Stimulated activated CD8-positive, alpha-beta memory T cell treated with anti-CD3 and anti-CD28 coated beads, Interleukin-4, amount 100 ng/mL, for 48 hours (primary cell): Measurements from ENCODE around the gene WFDC8.
A peak's percentile ranks its signal among the peaks of the same experiment; 100 is the strongest.
"Not testable (repeated sequence)": the region's sequence is repeated elsewhere in the genome, so short reads cannot be mapped to it uniquely, and the experiment has no call there.

ENCODE experiments used
- DNase-seq: peaks from one replicate; pipeline ENCODE4 v3.0.0-alpha.2; 2020

The WFDC8 gene

DNA sequence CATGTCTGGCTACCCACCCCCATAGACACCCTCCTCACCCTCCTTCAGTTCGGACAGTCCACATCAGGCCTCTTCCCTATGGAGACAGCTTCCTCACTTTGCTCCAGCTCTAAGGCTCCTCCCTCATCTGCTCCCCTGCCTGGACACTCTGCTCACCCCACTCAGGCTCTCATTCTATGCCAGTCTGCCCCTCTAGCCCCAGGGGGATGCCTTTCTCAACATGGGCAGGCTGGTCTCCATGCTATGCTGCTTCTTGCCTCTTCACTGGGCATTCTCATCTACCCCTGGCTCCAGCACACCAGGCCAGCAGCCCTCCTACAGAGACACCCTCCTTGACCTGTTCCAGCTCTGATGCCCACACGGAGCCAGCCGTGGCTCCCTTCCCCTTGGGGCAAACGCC, at the start of gene WFDC8:
TSS of gene WFDC8 (minus strand) at position 101 of the 400 bp plus-strand sequence. CDS start at position 64, 37 bp downstream.
- DNase-seq: no peak

DNA sequence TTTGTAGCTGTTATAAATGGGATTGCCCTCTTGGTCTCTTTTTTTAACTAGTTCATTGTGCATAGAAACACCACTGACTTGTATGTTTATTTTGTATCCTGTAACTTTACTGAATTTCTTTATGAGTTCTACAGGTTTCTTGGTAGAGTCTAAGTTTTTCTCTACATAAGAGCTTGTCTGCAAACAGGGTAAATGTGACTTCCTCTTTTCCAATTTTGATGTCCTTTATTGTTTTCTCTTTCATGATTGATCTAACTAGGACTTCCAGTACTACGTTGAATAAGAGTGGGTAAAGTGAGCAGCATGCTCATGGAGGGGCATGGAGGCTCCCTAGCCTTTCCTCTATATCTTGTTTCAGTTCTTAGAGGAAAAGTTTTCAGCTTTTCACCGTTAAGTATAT, 47.5 kb upstream of the WFDC8 start:
- DNase-seq: no peak

- DNase-seq: no peak
Measured at GRCh38 chr20:45621593-45621992, 42.5 kb upstream of the WFDC8 start.

- DNase-seq: no peak
Measured at GRCh38 chr20:45617591-45617990, 38.5 kb upstream of the WFDC8 start.

DNA sequence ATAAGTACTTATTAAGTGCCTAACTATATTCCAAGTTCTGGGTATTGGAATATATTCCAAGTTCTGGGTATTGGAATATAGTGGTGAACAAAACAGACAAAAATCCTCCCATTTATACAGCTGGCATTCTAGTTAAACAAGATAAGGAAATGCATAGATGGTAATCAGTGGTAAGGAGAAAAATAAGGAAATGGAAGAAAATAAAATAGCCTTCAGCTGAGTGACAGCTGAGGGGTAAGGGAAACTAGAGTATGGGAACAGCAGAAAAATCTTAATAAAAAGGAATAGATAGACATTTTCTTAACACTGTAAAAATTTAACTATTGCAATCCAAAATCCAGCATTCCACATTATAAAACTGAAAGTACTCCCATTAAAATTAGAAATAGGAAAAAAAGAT, 33.2 kb upstream of the WFDC8 start:
- DNase-seq: no peak

GRCh38 chr20:45611054-45611453, 32.0 kb upstream of the WFDC8 start:
- DNase-seq: peak; percentile 64

DNA sequence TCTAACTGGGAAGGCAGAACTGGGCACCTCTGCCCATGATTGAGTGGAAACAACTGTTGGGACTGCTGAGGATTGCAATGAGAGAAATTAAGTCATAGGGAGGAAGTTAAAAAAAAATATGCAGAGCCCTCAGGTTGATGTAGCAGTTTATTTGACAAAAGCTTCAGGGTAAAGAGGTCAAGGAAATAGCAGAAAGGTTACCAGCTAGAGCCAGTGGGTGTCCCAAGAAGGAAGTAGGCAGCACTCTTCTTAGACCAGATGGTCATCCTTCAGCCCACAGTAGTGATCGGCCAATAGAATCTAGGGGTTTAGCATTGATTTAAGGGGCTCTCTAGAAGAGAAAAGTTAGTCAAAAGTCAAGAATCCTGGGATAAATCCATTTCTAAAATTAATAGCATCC, 28.7 kb upstream of the WFDC8 start:
- no peak for DNase-seq

DNA sequence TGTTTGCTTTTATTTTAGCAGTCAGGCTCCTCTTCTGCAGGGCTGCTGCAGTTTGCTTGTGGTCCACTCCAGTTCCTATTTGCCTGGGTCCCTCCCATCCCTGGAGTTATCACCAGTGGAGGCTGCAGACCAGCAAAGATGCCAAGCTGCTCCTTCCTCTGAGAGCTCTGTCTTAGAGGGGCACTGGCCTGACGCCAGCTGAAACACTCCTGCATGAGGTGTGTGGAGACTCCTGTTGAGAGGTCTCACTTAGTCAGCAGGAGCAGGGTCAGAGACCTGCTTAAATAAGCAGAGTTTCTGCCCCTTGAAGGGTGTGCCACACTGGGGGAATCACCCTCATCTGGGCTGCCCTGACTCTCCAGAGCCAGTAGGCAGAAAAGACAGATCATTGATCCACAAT, 16.2 kb upstream of the WFDC8 start:
- no peak for DNase-seq

DNA sequence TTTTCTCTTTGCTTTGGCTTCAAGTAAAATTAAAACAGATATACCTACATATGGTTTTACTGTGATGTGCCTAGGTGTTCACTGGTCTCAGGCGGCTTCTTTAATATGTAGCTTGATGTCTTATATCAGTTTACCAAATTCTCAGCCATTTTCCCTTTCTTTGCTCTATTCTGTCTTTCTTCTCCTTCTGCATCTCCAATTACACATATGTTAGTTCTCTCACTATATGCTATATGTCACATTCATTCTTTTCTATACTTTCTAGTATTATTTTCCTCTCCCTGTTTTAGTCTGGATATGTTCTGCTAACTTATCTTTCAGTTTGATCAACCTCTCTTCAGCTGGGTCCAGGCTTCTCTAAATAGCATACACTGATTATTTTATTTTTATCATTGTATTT, 14.4 kb upstream of the WFDC8 start:
- DNase-seq: no peak

GRCh38 chr20:45592574-45593189, 13.6 kb upstream of the WFDC8 start:
- no peak for DNase-seq

DNA sequence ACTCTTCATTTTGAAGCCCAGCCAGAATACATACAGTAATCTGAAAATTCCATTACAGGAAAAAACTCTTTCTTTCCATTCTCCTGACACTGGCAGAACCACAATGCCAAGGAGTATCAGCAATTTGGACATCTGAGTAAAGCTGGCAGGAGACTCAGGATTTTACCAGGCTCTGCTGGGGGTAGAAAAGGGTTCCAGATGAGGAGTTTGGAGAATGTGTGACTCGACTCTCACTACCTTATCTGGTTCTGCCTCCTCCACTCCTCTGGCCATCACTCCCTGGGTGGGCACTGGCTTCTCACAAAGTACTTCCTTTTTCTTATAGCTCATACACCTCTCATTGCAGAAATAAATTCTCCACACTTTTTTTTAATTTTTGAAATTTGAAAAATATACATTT, 10.6 kb upstream of the WFDC8 start:
- no peak for DNase-seq

DNA sequence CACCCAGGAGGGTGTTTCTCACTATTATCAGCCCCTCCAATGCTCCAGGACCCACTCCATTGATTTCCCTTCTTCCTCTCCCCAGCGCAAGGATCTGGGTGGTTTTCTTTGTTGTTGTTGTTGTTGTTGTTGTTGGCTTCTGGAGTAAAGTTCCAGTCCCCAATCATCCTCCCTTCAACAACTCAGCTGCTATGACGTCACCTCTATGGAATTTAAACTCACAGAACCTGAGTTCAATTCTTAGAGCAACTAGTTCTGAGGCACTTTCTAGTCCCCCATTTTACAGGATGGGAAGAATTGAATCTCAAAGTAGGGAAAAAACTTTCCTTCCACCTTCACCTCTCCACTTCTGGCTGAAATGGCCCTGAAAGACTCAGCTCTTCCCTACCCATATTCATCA, 9.7 kb upstream of the WFDC8 start:
- no peak for DNase-seq

GRCh38 chr20:45585986-45586385, 6.9 kb upstream of the WFDC8 start:
- not testable (repeated sequence) for DNase-seq

- not testable (repeated sequence) for DNase-seq
Measured at GRCh38 chr20:45584294-45584693, 5.2 kb upstream of the WFDC8 start.

- DNase-seq: no peak
Measured at GRCh38 chr20:45583502-45583901, 4.4 kb upstream of the WFDC8 start.

- DNase-seq: no peak
Measured at GRCh38 chr20:45581702-45582101, 2.6 kb upstream of the WFDC8 start.

DNA sequence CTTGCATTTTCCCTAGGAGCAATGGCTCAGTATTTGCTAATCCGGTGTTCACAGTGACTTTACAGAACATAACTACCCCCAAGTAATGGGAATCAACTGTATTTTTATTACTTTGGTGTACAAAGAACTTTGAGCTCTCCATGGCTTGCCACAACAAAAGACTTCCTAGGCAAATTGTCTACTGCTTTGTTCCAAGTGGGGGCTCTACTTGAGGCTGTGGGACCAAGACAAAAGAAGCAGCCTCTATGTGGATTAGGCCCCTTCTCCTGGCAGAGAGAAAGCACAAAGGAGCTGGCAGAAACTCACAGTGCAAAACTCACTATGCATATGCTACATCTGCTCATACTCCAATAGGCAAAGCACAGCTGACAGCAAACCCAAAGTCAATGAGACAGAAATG, 853 bp downstream of the WFDC8 start:
- no peak for DNase-seq

GRCh38 chr20:45576995-45577394, 2.1 kb downstream of the WFDC8 start:
- DNase-seq: no peak

GRCh38 chr20:45575931-45576330, 3.2 kb downstream of the WFDC8 start:
- no peak for DNase-seq

DNA sequence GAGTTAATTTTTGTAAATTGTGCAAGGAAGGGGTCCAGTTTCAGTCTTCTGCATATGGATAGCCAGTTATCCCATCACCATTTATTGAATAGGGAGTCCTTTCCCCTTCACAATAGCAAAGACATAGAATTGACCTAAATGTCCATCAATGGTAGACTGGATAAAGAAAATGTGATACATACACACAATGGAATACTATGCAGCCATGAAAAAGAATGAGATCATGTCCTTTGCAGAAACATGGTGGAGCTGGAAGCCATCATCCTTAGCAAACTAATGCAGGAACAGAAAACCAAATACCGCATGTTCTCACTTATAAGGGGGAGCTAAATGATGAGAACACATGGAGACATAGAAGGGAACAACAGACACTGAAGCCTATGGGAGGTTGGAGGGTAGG, 9.4 kb downstream of the WFDC8 start:
- not testable (repeated sequence) for DNase-seq

DNA sequence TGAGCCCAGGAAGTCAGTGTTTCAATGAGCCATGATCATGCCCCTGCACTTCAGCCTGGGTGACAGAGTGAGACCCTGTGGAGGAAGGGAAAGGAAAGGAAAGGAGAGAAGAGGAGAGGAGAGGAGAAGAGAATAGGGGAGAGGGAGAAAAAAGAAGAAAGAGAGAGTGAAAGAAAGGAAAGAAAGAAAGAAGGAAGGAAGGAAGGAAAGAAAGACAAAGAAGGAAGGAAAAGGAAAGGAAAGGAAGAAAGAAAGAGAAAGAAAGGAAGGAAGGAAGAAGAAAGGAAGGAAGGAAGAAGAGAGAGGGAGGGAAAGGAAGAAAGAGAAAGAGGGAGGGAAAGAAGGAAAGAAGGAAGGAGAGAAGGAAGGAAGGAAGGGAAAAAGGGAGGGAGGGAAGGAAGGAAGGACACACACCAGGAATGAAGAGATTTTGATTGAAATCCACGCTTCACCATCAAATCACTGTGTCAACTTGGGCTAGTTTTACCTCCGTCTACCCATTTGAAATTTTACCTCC, 14.3 kb downstream of the WFDC8 start:
- DNase-seq: no peak

DNA sequence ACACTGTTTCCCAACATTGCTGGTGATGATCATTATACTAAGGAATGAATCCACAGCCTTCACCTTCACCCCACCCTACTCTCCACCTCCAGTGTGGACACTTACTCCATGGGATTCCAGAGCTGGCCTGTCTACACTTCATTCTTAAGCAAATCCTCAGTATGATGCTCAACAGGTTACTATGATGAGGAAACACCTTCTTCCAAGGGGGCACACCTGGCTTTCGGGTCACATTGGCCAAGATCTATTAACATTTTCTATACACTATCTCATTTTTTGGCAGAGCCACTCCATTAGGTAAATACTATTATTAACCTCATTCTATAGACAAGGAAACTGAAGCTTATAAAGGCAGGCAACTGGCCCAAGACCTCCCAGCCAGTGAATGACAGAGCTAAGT, 23.9 kb downstream of the WFDC8 start:
- DNase-seq: no peak

GRCh38 chr20:45552456-45552855, 26.6 kb downstream of the WFDC8 start:
- no peak for DNase-seq

GRCh38 chr20:45550765-45551164, 28.3 kb downstream of the WFDC8 start:
- no peak for DNase-seq

- DNase-seq: no peak
Measured at GRCh38 chr20:45548410-45548809, 30.7 kb downstream of the WFDC8 start.
